GM19397 (cell line): Measurements from ENCODE around the gene DCTN1.

Experiments used
- ATAC-seq: cut with Tn5 transposase; IDR thresholded peaks from one replicate; pipeline ENCODE4 v1.9.1; 2021; ENCODE audit warnings: mild to moderate bottlenecking, moderate library complexity; ENCODE audit not compliant: unreplicated experiment

Gene DCTN1

DNA sequence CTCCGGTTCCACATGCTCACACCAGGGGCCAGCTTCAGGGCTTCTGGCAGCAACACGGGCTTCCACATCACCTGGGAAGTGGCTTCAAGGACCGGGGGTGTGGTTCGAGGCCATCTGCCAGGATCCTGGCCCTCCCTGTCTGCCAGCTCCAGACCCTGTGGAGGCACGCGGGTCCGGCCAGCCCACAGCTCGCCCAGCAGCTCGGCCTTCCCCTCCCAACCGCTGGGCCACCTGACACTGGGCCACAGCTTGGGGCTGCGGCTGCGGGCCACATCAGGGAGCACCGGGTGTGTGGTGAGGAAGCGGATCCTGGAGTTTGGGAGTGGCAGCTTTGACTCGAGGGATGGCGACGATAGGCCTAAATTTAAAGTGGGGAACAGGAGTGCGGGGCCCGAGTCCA is 34.3 kb upstream of the DCTN1 start:
- ATAC-seq, result no peak

DNA sequence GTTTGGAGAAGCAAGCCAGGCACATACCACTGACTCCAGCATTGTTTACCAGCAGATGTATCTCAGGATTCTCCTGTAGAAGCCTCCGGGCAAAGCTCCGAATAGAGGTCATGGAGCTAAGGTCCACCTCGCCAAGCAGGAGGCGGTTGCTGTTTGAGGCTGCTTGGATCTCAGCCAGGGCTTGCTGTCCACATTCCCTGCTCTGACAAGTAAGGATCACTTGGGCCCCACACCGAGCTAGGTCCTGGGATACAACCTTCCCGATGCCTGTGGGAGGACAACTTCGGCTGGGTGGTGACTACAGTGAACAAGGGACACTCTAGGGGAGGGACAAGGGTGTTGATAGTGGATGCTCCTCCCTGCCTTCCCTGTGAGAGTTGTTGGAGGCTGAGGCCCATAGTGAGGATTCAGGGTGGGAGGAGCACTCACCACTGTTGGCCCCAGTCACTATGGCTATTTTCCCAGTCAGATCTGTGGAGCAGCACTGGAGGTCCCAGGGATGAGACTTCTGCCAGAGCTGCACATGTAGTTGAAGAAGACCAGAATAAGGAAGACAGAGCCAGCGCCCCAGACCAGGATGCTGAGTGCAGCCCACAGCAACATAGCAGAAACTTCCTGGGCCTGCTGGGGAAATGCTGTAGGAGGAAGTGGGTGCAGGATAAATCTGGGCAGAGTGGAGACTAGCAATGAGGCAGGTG is 33.0 kb upstream of the DCTN1 start:
- ATAC-seq, result no peak

DNA sequence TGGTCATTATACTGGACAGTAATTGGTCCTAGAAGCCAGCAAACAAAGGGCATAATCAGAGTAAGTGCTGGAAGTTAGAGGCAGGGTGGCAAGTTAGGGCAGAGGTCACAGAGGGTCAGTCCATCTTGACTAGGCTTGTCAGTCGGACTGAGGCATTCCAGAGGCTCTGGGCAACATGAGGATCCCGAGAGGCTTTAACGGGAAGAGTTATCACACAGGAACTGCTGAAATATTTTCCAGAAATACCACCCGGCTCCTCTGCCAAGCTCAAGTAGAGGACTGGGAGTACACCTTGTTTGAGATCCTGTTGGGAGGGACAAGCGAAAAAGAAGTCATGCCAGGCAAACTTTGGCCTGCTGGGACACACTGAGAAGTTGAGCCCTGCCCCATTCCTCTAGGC is 27.6 kb upstream of the DCTN1 start:
- no peak for ATAC-seq

DNA sequence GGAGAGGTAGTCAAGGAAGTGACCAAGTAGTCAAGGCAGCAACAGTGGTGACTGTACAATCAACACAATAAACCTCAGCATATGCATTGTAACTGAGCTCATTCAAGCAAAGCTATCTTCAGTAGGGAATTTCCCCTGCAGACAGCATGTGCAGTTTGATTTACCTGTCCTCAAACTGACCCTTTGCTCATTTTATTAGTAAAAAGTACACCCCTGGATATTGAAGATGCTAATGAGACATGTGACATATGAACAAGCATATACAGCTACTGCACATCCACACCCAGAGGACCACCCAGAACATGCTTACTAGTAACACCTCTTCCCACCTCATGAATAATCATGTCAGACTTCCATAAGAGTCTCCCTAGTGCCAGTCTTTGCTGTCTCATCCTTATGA is 25.9 kb upstream of the DCTN1 start:
- ATAC-seq, result no peak

DNA sequence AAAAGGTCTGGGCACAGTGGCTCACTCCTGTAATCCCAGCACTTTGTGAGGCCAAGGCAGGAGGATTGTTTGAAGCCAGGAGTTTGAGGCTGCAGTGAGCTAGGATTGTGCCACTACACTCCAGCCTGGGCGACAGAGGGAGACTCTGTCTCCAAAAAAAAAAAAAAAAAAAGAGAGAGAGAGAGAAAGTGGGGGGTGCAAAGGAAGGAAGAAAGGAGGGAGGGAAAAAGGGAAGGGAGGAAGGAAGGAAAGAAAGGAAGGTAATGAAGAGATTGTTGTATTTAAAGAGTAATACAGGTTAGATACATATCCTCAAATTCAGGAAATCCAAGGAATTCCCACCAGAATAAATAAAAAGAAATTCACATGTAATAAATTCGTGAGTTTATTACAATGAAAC is 21.8 kb upstream of the DCTN1 start:
- ATAC-seq, result no peak

DNA sequence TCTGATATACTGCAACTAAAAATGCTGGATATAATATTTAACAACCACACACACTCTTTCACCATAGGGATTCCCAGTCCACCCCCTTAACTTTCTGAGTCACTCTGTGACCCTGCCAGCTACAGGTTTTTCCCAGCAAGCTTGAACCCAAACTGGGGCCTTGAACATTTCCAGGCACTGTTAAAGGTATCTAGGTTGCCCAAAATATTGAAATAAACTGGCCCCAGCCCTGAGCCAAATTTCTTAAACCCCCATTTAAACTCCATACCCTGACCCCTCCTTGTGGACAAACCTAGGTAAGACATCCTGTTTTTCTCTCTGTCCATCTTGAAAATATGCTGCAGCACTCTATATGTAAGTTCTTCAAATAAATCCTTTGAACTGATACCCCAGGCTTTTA is 19.7 kb upstream of the DCTN1 start:
- ATAC-seq, result no peak

DNA sequence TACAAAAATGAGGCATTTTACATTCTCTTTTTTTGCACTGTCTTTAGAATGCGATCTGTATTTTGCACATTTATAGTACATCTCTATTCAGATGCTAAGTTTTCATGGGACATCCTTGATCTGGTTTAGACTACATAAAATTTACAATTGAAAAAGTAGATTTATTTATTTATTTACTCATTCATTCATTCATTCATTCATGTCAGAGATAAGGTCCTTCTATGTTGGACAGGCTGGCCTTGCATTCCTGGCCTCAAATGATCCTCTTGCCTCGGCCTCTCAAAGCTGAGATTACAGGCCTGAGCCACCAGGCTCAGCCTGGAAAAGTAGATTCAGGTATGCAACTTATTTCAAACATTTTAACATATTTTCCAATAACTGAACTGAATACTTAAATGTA is 16.0 kb upstream of the DCTN1 start:
- ATAC-seq, result no peak

DNA sequence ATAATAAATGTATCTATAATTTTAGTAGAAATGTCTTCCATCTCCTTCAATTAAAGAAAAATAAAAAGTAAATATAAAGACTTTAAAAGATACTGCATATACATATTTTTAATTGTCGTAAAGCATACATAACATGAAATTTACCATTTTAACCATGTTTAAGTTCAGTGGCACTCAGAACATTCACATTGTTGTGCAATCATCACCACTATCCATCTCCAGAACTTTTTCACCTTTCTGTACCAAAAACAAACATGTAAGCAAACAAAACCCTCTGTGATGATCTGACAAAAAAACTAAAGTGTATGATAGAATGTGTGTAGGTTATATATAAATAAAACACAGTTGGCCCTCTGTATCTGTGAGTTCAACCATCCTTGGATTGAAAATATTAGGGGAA is 13.4 kb upstream of the DCTN1 start:
- ATAC-seq, result no peak

DNA sequence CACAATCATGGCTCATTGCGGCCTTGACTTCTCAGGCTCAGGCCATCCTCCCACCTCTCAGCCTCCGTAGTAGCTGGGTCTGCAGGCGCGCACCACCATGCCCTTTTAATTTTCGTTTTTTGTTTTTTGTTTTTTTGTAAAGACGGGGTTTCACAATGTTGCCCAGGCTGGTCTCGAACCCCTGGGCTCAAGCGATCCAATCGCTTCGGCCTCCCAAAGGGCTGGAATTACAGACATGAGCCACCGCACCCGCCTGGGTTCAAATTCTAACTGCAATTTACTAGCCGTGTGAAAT is 12.3 kb upstream of the DCTN1 start:
- ATAC-seq, result no peak

DNA sequence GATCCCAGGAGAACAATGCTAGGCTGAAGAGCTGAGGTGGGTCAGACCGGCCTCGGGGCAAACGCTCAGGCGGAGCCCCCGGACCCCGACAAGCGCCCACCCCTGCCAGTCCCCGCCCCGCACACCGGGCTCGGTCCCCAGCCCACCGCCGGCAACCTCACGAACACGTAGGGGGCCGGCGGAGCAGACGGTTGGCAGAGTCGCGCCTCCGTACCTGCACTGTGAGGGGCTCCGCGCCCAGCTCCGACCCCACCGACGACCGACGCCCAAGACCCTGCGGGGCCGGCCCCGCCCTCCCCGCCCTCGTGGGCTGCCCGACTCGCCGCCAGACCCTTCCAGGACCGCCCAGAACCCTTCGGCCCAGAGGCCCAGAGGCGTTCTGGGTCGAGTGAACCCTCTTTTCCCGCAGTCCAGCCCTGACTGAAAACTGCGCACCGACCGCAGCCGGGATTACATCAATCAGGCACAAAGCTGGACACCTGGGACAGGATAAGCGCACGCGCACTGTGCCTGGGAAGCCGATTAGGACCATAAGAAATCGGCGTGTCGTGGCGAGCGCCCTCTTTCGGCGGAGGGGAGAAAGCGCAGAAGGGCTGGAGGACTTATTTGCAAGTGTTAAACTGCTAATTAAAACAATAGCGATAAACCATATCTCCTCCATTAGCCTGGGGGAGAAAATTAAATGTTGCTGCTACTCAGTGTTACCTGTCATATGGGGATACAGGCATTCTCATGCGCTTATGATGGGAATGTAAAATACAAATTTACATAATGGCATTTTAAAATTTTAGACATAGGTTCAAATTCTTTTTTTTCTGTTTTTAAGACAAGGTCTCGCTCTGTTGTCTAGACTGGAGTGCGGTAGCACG is 11.7 kb upstream of the DCTN1 start:
- ATAC-seq, result peak; percentile 71

DNA sequence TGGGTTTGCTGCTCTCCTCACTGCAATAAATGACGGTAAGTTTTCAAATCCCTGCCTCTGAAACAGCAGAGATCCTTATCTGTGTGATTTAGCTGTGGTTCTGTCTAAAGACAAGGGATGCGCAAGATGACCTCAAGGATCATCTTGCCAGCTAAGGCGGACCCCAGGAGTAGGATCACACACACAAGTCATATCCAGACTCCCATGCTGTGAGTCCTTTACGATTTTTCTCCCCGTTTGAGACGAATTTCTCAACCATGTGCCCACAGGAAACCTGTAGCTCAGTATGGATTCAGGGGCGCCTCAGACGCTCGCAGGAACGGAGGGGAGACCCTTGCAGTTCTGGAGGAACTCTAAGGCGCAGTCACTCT is 11.1 kb upstream of the DCTN1 start:
- ATAC-seq, result peak; percentile 7

DNA sequence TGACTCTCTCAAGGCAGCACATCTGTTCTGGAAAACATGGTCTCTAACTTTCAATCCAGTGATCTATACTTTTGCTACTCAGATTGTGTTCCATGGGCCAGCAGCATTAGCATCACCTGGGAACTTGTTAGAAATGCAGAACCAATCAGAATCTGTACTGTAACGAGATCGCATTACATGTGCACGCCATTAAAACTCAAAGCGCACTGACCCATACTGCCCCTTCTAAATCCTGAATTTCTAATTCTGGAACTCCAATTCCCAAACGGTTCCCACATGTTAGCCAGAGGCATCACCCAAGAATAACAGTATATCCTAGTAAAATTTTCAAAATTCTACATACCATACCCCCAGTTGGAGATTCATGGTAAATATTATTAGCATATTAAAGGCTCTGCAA is 10.5 kb upstream of the DCTN1 start:
- ATAC-seq, result no peak

DNA sequence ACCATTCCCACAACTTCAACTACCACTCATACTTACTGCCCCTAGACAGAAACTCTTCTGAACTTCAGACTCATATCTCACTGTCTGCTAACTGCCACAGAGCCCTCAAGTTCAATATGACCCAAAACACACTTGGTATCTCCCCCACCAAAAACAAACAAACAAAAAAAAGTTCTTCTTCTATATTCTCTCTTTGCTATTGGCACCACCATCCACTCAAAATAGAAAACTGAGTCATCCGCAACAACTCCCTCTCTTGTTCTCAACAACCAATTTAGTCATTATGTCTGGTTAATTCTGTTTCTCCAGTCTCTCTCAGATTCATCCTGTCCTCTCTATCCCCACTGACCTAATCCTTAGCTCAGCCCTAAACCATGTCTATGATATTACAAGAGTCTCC is 7.2 kb upstream of the DCTN1 start:
- ATAC-seq, result no peak

DNA sequence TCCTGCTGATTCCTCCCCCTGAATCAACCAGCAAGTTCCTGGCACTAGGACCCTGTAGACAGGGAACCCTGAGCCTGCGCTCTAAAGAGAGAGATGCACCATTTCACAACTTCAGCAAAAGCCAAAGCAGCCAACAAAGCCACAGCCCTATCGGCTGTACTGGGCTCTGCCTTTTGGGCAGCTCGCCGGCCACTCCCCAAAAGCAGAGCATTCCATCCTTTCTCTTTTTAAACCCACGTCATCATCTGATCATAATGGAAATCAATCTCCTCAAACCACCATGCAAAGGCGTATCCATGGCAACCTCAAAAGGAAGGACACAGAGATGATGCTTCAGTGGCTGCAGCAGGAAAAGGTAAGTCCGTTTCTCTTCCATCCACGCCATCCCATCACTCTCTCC is 5.3 kb upstream of the DCTN1 start:
- no peak for ATAC-seq

DNA sequence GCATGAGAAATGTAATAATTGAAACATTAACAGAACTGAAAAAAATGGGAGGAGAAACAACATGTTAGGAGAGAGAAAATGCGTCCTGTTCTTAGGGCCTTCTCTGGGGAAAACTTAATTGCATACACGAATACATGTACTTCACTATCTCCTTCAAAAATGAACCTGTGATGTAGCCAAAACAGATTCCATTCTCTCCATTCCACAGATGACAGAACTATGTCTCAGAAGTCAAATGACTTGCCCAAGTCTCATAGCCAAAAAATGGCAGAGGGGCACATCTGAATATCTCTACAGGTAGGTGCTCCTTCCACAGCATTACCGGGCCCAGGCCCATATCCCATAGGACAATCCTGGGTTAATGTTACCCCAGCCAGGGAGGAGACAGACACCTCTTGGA is 3.9 kb upstream of the DCTN1 start:
- no peak for ATAC-seq

DNA sequence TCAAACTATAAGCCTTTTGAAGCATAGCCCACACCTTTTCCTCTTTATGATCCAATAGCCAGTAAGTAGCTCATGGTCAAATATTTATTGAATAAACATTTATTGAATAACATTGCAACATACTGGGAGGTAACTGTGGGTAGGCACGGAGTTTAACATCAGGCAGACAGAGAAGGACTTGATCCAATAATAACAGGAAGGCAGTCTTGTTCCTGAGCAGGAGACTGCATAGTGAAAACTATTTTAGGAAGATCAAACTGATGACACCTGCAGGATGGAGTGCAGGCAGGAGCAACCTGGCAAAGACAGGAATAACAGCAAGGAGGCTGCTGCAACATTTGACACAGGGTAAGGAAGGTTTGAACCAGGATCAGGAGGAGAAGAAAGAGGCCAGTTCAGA is 3.1 kb upstream of the DCTN1 start:
- no peak for ATAC-seq

DNA sequence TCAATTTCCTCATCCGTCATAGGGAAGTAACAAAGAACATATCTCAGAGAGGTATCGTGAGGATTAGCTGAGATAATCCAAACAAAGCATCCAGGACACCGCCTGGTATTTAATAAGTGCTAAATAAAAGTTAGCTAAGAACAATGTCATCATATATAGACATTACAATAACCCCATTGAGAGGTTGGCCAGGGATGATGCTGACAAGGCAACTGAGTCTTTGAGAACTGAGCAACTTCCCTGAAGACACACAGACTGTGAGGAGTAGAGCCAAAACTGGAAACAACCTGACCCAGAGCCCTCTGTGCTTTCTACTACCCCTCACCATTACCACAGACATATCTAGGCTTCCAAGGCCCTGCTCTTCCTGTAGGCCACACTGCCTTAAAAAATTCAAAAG is 1.6 kb upstream of the DCTN1 start:
- ATAC-seq, result no peak

DNA sequence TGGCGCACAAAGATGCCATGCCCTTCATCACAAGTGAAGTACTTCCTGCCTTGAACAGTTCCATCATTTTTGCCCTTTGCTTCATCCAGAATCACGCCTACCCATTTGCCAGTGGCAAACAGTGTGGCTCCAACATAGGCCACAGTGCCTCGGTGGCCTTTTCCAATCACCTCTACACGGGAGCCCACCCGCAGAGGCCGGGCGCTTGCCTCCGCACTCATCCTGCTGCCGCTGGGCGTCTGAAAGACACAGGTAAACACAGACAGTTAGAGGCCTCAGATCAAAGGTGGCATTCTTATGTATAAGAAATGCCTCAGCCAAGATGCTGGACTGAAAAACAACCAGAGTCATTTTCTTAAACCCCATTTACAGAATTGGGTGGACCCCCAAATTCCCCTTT is 2.1 kb downstream of the DCTN1 start:
- ATAC-seq, result no peak

DNA sequence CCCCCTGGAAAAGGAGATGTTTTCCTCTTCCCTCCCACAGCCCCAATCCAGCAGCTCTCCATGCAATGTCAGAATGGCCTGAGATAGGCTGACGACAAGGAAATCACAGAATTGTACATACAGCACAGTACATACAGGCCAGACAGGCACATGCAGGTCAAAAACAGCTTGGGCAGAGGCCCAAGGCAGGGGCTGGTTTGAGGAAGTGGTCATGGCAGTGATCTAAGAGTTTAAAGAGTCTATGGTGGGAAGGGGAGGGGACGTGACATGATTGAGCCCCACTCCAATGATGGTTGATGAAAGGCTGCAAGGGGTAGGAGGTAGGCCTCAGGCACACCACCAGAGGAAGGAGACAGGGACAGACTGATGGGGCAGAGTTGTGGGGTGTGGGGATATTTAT is 4.3 kb downstream of the DCTN1 start:
- no peak for ATAC-seq

DNA sequence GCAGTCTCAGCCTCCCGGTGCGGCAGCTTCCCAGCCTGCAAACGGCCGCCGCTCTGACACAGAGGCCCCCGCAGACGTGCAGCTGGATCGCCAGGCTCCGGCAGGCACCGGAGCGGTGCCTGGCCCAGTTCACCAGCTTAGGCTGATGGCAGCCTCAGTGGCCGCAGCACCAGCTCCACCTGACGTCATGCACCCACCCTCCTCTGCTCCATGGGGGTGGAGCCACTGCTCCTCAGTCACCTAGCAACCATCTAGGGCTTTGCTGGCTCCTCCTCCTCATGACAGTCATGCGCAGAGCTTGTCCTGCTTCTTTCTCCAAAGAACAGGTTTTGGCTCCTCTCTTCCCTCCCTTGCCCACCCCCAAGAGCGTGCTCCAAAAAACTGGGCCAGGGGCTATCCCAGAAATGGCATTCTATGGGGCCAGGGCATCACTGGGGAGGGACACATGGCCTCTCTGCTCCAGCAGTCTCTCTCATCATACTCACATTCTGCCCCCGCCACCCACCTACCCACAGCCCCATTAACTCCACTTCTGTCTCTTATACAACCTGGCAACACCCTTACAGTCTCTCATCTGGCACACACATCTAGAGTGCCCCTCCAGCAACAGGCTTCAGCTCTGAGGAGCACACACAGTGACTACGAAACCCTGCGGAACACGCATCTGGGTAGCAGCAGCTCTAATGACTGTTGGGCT is 5.5 kb downstream of the DCTN1 start:
- no peak for ATAC-seq

DNA sequence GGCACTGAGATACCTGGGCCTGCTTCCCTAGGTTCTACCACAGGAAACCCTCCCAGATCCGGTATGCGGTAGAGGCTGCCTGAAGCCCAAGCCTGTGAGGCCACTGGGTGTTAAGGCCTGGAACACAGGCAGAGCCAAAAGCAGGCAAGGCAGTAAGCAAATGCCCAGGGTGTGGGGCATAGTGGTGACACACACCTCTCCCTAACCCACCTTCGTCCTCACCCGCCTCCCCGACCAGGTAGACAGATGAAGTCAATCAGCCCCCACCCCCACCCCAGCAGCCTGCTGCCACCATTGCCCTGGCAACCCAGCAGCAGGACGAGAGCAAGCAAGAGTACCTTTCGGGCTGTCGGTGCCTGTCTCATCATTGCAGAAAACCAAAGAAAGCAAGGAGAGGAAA is 6.1 kb downstream of the DCTN1 start:
- ATAC-seq, result no peak

DNA sequence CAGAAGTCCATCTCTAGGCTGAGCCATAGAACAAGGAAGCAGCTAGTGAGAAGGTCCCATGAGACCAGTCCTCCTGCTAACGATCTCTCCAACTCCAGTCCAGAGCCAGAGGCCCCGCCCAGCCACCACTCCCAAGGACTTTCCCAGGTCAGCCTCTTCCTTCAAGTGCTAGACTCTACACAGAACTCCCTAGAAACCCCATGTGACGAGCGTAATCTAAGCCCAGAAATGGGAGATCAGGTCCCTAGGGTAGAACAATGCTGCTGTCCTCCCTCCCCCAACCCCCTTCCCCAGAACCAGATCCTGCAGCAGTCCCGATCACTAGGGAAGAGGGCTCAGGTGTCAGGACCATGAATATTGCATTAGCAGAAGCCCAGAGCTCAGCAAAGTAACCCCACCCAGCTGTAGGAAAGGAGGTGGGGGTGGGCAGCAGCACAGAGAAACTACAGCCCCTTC is 6.9 kb downstream of the DCTN1 start:
- no peak for ATAC-seq
